Naive thymus-derived CD8-positive, alpha-beta T cell (primary cell): ENCODE results near the gene KDM1B. TPM values are rescaled to one million over a fixed set of nuclear protein-coding genes. Genes with fewer than 3 reads are reported as not detected.
"Not testable (repeated sequence)": the region's sequence is repeated elsewhere in the genome, so short reads cannot be mapped to it uniquely, and the experiment has no call there.

Experiments used
- ATAC-seq, 2 donors: fragments of 150-1000 bp; cut with Tn5 transposase in 1 of 2; sonication (Bioruptor Pico), chemical (Tn5 transposase) in 1 of 2; 1 replicate in 1 of 2; 2 replicates in 1 of 2; pipeline ENCODE4 v1.10.0; 2021; ENCODE audit warnings: mild to moderate bottlenecking in 2 of 2, moderate library complexity in 2 of 2
- POLR2A ChIA-PET: fragments of 350-600 bp; sonication (Branson Sonifier 250); formaldehyde crosslinking; loops from one replicate; lab custom pipeline; 2021; ENCODE audit warnings: antibody characterized with exemption; lab: Charles Lee
- DNase-seq, 10 donors: peaks; one replicate each; pipeline versions ENCODE4 v3.0.0 to v3.0.0-alpha.2; 2020 to 2022
- H3K27ac Mint-ChIP-seq, 10 donors: one replicate each; pipeline ENCODE4 v1.8.0; 2020 to 2022; ENCODE audit warnings: mild to moderate bottlenecking in 10 of 10, mixed read lengths in 10 of 10, moderate library complexity in 4 of 10, inconsistent platforms in 1 of 10
- H3K27me3 Mint-ChIP-seq, 5 donors: one replicate each; pipeline ENCODE4 v1.8.0; 2021 to 2022; ENCODE audit warnings: mixed read lengths in 5 of 5
- H3K36me3 Mint-ChIP-seq, 3 donors: one replicate each; pipeline ENCODE4 v1.8.0; 2020 to 2022; ENCODE audit warnings: mixed read lengths in 3 of 3, mild to moderate bottlenecking in 2 of 3, inconsistent platforms in 1 of 3
- H3K4me1 Mint-ChIP-seq, 4 donors: one replicate each; pipeline ENCODE4 v1.8.0; 2021 to 2022; ENCODE audit warnings: mixed read lengths in 4 of 4
- H3K4me3 Mint-ChIP-seq, 10 donors: one replicate each; pipeline ENCODE4 v1.8.0; 2020 to 2022; ENCODE audit warnings: mild to moderate bottlenecking in 10 of 10, mixed read lengths in 10 of 10, moderate library complexity in 6 of 10, inconsistent platforms in 1 of 10
- H3K9me3 Mint-ChIP-seq, 9 donors: one replicate each; pipeline ENCODE4 v1.8.0; 2020 to 2022; ENCODE audit warnings: mixed read lengths in 9 of 9, mild to moderate bottlenecking in 3 of 9, inconsistent platforms in 1 of 9, moderate library complexity in 1 of 9
- polyA plus RNA-seq, 3 donors: library from polyadenylated mRNA; unstranded; fragments of 300-500 nt; fragmentation: Illumina TruSeq; gene quantifications; one replicate each; pipeline ENCODE4 v1.2.3, GENCODE V29; 2021
- total RNA-seq, 8 experiments: library from RNA in 2 of 8; stranded (reverse) in 2 of 8; gene quantifications; one replicate each; pipeline ENCODE4 v1.2.3 and lab custom pipeline; 2021 to 2026

Gene KDM1B
- total and polyA plus RNA-seq, 5 experiments from 2014 or later: 0.55 to 11.9 (median 2.9) TPM

DNA sequence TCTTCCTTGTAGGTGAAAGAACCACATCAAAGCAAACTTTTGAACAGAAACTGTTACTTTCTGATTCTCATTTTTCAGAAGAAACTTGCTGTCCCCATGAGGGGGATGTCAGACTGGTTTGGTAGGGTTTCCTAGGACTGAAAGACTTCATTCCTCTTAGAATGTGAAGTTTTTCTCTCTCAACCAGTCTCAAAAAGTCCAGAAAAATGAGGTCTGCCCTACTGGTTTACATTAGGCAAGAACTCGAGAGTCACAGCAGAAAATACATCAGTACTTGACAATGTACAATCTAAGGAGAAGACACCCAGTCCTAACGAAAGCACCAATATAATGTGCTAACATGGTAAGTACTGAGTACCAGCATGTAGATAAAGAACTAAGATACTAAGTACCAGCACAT is 20.1 kb upstream of the KDM1B start:
- Mint-ChIP-seq H3K36me3 (peaks cover 0 to 77% (median 47%) of the 10 kb centered on the region in 3 donors), H3K9me3 (no peaks in the 10 kb centered on the region), H3K27me3 (no peaks in the 10 kb centered on the region), H3K4me3 (no peak overlapping the region), H3K4me1 (peaks cover 0 to 6% (median 2%) of the 10 kb centered on the region in 4 donors), H3K27ac (no peak overlapping the region)
- DNase-seq (no peak), ATAC-seq (no peak)
- POLR2A ChIA-PET: no interaction called here

DNA sequence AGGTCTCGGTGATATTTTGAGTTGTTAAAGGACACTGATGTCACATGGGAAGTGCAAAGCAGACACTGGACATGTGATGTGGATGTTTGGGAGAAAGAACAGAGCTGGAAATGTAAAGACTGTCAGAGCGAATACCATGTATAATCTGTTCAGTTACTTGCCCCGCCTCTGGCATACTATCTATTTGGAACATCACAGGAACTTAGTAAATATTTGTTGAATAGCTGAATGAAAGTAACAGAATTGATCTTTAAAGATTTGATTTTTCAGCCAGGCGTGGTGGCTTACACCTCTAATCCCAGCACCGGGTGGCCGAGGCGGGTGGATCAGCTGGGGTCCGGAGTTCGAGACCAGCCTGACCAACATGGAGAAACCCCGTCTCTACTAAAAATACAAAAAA is 19.0 kb upstream of the KDM1B start:
- Mint-ChIP-seq H3K27ac (peak overlapping the region in 1 of 10 donors; percentile 43), H3K36me3 (peaks cover 0 to 81% (median 48%) of the 10 kb centered on the region in 3 donors), H3K4me3 (no peak overlapping the region), H3K27me3 (no peaks in the 10 kb centered on the region), H3K4me1 (peaks cover 0 to 6% (median 2%) of the 10 kb centered on the region in 4 donors), H3K9me3 (no peaks in the 10 kb centered on the region)
- DNase-seq (no peak), ATAC-seq (no peak)
- POLR2A ChIA-PET: no interaction called here

DNA sequence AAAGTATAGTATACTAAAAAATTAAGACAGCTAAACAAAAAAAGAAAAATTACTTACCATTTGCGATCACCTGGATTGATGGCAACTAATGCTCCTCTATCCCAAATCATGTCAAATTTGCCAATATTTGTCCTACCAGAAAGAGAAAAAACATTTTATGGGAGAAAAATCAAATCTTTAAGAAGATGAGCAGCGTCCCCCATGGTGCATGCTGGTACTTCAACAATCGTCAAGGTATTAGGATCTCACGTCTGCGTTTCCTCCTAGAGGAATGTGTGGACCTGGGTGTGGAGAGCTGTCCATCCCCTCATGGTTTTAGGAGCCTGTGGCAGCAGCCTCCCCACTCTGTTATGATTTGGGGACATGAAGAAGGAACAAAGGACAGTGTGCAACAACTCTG is 16.3 kb upstream of the KDM1B start:
- Mint-ChIP-seq H3K27me3 (no peaks in the 10 kb centered on the region), H3K27ac (no peak overlapping the region), H3K4me3 (no peak overlapping the region), H3K4me1 (peaks cover 0 to 7% (median 3%) of the 10 kb centered on the region in 4 donors), H3K9me3 (no peaks in the 10 kb centered on the region), H3K36me3 (peaks cover 10 to 79% (median 46%) of the 10 kb centered on the region in 3 donors)
- ATAC-seq (no peak), DNase-seq (no peak)
- POLR2A ChIA-PET: no interaction called here

DNA sequence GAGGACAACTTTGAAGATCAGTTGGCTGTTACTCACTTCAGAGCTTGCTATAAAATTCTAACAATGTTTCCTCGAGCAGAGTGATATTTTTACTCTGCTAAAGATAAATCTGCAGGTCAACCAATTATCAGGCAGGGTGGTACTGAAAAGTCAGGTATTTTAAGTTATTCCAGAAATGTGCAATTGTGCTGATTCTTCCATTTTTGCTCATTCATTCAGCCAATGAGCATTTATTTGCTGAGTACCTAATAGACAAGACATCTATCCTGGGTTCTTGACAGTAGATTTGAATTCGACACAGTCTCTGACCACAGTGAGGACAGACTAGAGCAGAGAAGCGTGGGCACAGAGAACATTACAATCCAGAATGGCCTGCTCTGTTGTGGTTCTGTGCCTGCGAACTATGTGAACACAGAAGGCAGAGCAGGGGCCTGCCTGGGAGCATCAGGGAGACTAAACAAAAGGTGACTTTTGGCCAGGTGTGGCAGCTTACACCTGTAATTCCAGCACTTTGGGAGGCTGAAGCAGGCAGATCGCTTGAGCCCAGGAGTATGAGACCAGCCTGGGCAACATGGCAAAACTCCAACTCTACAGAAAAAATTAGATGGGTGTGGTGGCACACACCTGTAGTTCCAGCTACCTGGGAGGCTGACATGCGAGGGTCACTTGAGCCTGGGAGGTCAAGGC is 15.1 kb upstream of the KDM1B start:
- Mint-ChIP-seq H3K9me3 (no peaks in the 10 kb centered on the region), H3K27ac (peak overlapping the region in 1 of 10 donors; percentile 43), H3K27me3 (no peaks in the 10 kb centered on the region), H3K36me3 (peaks cover 10 to 74% (median 43%) of the 10 kb centered on the region in 3 donors), H3K4me3 (no peak overlapping the region), H3K4me1 (peaks cover 0 to 5% (median 2%) of the 10 kb centered on the region in 4 donors)
- ATAC-seq: no peak
- POLR2A ChIA-PET: no interaction called here
- DNase-seq: no peak

DNA sequence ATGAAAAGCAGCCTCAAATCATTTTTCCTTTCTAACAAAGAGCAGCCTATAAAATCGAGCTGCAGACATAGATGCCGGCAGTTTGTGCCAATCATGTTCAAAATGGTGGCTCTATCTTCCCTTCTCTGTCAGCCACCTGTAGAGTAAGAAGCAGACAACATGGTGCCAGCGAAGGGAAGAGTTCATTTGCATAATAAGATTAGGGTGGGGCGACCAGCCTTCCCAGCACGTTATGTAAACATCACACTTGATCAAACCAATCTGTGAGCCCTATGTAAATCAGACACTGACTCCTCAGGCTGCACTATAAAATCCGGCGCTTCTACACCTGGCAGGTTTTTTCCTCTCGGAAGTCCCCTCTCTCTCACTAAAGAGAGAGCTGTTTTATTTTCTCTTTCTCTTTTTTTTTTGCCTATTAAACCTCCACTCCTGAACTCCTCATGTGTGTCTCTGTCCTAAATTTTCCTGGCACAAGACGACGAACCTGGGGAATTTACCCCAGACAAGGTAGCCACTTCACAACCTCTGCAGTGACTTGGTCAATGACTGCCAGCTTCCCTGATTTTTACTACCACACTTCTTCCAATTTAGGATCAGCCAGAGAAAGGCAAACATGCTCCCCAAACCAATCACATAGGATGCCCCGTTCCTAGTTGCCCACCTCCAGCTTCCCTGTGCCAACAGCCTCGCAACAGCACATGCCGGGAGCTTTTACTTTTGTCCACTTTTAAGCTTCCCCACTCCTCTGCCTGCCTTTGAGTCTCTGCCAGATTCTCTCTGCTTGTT is 13.2 kb upstream of the KDM1B start:
- H3K27ac Mint-ChIP-seq: no peak overlapping the region
- no peaks in the 10 kb centered on the region for H3K9me3 Mint-ChIP-seq
- peaks cover 0 to 5% (median 0%) of the 10 kb centered on the region in 4 donors for H3K4me1 Mint-ChIP-seq
- peaks cover 10 to 75% (median 43%) of the 10 kb centered on the region in 3 donors for H3K36me3 Mint-ChIP-seq
- no peak for ATAC-seq
- POLR2A ChIA-PET: interaction anchor here (0.8 kb wide), 1 partner anchor 15 kb away, joined by 3 read pairs; no protein-coding TSS in a partner anchor
- no peaks in the 10 kb centered on the region for H3K27me3 Mint-ChIP-seq
- no peak for DNase-seq
- H3K4me3 Mint-ChIP-seq: no peak overlapping the region

DNA sequence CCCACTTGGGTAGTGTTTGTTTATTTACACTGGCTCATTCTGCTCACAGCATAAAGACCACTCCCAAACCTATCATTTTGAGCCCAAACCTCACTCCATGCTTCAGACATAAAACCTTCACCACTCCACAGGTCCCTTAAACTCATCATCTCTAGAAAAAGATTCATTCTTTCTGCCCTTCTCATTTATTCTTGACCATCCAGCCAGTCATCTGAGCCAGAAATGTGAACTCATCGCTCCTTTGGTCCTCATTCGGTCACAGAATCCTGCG is 12.7 kb upstream of the KDM1B start:
- no peak for ATAC-seq
- H3K36me3 Mint-ChIP-seq: peaks cover 10 to 75% (median 41%) of the 10 kb centered on the region in 3 donors
- no peaks in the 10 kb centered on the region for H3K9me3 Mint-ChIP-seq
- no peak overlapping the region for H3K4me3 Mint-ChIP-seq
- POLR2A ChIA-PET: interaction anchor here (0.8 kb wide), 1 partner anchor 16 kb away, joined by 3 read pairs; no protein-coding TSS in a partner anchor
- DNase-seq: no peak
- peaks cover 0 to 5% (median 0%) of the 10 kb centered on the region in 4 donors for H3K4me1 Mint-ChIP-seq
- H3K27ac Mint-ChIP-seq: no peak overlapping the region
- H3K27me3 Mint-ChIP-seq: no peaks in the 10 kb centered on the region

DNA sequence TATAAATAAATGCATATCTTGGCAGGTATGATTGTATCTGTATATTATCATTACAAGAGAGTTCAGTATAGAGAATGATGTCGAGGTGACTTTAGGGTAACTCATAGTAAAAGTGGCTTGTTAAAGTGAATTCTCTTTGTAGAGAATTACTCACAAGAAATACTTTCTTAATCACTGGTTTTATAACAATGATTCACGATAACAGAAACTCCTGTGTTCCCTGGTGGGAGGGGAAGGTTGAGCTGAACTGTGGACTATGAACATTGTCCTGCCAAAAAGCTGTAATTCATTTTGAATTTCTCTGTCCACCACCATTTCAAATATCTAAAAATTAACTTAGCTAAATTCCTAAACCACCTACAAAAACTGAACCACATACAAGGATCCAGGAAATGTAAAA is 8.1 kb upstream of the KDM1B start:
- ATAC-seq (no peak), DNase-seq (no peak)
- POLR2A ChIA-PET: no interaction called here
- H3K9me3 Mint-ChIP-seq: no peaks in the 10 kb centered on the region
- peaks cover 0 to 10% (median 2%) of the 10 kb centered on the region in 4 donors for H3K4me1 Mint-ChIP-seq
- no peak overlapping the region for H3K4me3 Mint-ChIP-seq
- no peak overlapping the region for H3K27ac Mint-ChIP-seq
- H3K36me3 Mint-ChIP-seq: peaks cover 4 to 60% (median 23%) of the 10 kb centered on the region in 3 donors
- no peaks in the 10 kb centered on the region for H3K27me3 Mint-ChIP-seq

DNA sequence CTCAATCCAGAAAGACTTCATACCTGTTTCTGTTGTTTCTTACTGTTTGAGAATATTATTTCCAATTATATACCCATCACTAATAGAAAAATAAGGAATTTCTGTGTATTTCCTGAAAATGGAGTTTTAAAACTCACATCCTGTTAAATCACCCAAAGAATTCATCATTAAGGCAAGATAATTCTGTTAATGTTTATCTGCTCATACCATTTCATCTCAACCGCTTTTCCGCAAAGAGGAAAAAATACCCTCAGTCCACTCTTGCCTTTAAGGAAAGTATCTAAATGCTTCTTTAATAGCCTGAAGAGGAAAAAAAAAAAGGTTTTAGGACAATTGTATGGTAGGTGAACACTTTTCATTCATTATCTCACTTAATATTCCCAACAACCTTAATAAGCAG is 7.6 kb upstream of the KDM1B start:
- Mint-ChIP-seq H3K27me3 (no peaks in the 10 kb centered on the region), H3K9me3 (no peaks in the 10 kb centered on the region), H3K4me1 (peaks cover 2 to 14% (median 4%) of the 10 kb centered on the region in 4 donors), H3K4me3 (no peak overlapping the region), H3K27ac (no peak overlapping the region), H3K36me3 (peaks cover 0 to 55% (median 19%) of the 10 kb centered on the region in 3 donors)
- POLR2A ChIA-PET: no interaction called here
- DNase-seq: no peak
- ATAC-seq: no peak

DNA sequence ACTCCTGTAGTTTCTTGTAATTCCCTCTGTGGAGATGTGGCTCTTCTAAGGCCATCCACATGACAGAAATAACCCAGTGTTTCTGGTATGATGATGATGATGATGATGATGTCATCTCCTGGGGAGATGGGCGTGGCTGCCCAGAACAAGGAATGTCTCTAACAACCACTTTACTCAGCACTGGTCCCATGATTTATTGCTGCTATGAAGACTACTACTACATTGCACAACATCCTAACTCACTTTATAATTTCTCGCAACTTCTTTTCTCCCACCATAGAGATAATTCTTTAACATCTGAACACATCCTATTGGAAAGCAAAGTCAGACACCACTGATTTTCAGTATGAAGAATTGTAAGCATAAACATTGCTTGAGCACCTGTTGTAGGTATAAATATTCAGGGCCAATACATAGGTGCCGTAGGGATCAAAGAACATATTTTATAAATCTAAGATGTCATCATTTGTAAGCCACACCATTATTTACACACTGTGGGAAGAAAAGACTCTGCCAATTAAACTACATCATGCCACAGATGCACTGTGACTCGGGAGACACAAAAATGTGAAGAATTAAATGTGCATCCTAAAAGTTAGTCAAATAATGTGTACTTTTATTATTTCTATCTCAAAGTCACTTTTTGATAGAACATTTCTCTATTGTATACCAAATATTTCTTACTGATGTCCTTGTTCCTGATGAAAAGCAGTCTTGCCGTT is 6.8 kb upstream of the KDM1B start:
- Mint-ChIP-seq H3K36me3 (peaks cover 0 to 49% (median 18%) of the 10 kb centered on the region in 3 donors), H3K4me1 (peaks cover 9 to 22% (median 12%) of the 10 kb centered on the region in 4 donors), H3K9me3 (no peaks in the 10 kb centered on the region), H3K27ac (no peak overlapping the region), H3K4me3 (no peak overlapping the region), H3K27me3 (no peaks in the 10 kb centered on the region)
- ATAC-seq (no peak), DNase-seq (no peak)
- POLR2A ChIA-PET: no interaction called here

DNA sequence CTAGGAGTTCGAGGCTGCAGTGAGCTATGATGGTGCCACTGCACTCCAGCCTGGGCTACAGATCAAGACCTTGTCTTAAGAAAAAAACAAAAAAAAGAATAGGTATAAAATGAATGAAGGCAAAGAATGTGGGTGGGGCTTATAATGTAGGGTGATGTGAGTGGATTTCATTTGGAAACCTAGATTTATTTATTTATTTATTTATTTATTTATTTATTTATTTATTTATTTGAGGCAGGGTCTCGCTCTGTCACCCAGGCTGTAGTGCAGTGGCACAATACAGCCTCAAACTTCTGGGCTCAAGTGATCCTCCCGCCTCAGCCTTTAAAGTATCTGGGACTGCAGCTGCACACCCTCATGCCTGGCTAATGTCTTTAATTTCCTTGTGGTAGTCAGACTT is 3.8 kb upstream of the KDM1B start:
- DNase-seq, POLR2A ChIA-PET, H3K9me3 Mint-ChIP-seq, H3K27ac Mint-ChIP-seq, ATAC-seq, H3K27me3 Mint-ChIP-seq: not testable (repeated sequence)
- H3K4me1 Mint-ChIP-seq: peaks cover 15 to 42% (median 28%) of the 10 kb centered on the region in 4 donors
- H3K4me3 Mint-ChIP-seq: peak overlapping the region in 1 of 10 donors; percentile 51
- peaks cover 0 to 34% (median 12%) of the 10 kb centered on the region in 3 donors for H3K36me3 Mint-ChIP-seq

DNA sequence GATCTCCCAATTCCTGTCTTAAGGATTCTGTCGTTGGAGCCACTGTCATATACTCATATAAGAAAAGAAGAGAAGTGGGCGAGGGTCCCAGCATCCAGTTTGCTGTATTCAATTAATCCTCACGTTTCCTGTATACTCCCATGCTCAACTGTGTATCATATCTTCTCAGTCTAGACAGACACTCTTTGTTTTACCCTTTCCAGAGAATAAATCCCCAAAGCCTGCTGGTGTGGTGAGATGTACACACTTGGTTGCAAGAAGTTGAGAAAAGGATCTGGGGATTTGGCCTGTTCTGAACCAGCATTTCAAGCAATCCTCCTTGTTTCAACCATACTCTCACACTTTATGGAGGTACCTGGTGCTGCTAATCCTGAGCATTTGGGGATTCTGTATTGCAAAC is 3.4 kb upstream of the KDM1B start:
- POLR2A ChIA-PET: no interaction called here
- peaks cover 0 to 31% (median 12%) of the 10 kb centered on the region in 3 donors for H3K36me3 Mint-ChIP-seq
- no peak overlapping the region for H3K27ac Mint-ChIP-seq
- no peak overlapping the region for H3K4me3 Mint-ChIP-seq
- ATAC-seq (no peak), DNase-seq (no peak)
- H3K27me3 Mint-ChIP-seq: no peaks in the 10 kb centered on the region
- H3K4me1 Mint-ChIP-seq: peaks cover 15 to 44% (median 31%) of the 10 kb centered on the region in 4 donors
- H3K9me3 Mint-ChIP-seq: no peaks in the 10 kb centered on the region

DNA sequence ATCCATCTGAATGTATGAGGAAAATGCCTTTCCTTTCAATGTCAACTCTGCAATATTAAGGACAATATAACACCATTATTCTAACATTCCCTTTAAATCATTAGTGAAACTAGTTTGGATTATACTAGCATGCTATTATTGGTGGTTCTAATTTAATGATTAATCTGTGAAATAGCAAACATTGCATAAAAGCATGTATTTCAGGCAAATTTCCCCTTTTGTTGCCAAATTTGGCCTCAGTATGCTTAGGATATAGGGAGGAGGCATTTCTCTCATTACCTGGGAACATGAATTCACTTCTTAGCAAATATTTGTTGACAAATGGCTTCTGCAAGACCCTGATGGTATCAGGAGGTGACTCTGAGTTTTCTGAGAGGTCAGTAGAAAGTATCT is 1.9 kb upstream of the KDM1B start:
- ATAC-seq: no peak
- Mint-ChIP-seq H3K4me3 (peak overlapping the region in 4 of 10 donors; percentile 16 to 99 (median 64)), H3K4me1 (peaks cover 15 to 44% (median 32%) of the 10 kb centered on the region in 4 donors), H3K27ac (peak overlapping the region in 5 of 10 donors; percentile 52 to 61 (median 58)), H3K9me3 (no peaks in the 10 kb centered on the region), H3K27me3 (no peaks in the 10 kb centered on the region), H3K36me3 (peaks cover 0 to 17% (median 8%) of the 10 kb centered on the region in 3 donors)
- DNase-seq: no peak
- POLR2A ChIA-PET: no interaction called here
